ENCODE results near the gene WWC2. TPM values are rescaled to one million over a fixed set of nuclear protein-coding genes. Genes with fewer than 3 reads are reported as not detected.

WWC2 gene
- 25.0 TPM for polyA plus RNA-seq (2013, experiment 1 of 2; ENCODE audit: insufficient read length)
- polyA plus RNA-seq (2013, experiment 2 of 2; ENCODE audit: insufficient read length): 31.5 TPM

DNA sequence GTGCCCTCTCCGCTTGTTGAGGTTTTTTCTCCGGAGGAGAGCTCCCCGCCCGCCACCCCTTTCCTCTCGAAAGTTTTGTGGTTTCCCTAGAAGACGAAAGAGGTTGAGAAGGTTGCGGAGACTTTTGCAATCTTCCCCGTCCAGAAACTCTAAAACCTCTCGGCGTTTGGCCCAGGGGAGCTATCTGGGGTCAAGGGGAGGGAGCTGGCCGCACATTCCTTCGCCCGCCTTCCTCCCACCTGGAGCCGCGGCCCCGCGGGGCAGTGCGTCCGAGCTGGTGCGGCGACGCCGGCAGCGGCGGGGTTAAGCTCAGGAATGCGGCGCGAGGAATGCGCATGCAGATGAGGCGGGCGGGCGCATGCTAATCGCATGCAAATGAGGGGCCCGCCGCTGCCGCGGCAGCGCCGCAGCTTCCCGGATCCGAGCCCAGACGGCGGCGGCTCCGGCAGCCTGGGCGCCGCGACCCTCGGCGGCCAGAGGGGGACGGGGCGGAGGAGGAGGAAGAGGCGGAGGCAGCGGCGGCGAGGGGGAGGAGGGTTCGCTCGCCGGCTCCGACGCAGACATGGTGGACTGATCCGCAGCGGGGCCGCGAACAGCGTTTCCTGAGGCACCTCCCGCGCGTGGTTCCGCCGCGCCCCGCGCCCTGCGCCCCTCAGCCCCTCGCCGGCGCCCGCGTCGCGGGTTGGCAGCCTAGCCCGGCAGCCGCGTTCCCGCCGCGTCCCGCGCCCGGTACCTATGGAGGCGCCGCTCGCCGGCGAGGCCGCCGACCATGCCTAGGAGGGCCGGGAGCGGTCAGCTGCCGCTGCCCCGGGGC is at the start of gene WWC2:
WWC2 (plus strand) TSS at position 535 of the 814 bp plus-strand sequence; CDS start at position 770, 235 bp downstream.
- DNase-seq: peak; percentile 95

DNA sequence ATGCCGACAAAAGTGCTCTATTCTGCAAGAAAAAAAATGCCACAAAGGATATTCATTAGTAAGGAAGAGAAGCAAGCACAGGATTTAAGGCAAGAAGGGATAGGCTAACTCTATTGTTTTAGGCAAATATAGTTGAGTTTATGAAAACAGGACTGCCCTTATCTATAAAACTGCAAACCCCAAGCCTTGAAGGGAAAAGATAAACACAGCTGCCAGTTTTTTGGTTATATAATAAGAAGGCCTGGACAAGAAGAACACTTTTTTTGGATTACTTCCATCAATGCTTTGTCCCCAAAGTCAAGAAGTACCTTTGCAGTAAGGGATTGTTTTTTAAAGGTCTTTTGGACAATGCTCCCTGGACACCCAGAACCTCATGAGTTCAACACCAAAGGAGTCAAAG is 45.4 kb upstream of the WWC2 start:
- DNase-seq: no peak

DNA sequence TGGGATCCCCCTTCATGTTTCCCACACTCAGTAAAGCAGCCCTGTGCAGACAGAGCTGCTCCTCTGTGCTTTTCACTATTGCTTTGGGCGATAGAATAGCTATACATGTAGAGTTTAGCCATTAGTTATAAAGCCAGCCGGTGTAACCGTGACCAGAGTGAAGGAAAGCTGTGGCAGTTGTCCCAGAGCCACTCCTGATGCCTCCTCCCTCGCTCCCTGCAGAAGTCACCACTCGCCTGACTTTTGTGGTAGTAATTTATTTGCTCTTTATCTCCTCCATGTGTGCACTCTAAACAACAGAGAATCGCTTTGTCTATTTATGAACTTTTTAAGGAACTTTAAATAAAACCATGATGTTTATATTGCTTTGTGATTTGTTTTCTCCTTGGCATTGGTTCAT is 41.8 kb upstream of the WWC2 start:
- DNase-seq: no peak

DNA sequence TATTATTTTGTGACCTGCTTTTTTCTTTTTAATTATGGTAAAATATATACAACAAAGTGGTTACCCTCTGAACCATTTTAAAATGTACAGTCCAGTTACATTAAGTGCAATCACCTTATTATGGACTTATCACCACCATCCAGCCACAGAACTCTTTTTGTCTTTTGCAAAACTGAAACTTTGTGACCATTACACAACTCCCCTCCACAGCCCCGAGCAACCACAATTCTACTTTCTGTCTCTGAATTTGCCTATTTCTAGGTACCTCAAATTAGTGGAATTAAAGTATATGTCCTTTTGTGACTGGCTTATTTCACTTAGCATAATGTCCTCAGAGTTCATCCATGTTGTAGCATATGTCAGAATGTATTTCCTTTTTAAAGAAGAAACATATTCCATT is 39.3 kb upstream of the WWC2 start:
- no peak for DNase-seq

DNA sequence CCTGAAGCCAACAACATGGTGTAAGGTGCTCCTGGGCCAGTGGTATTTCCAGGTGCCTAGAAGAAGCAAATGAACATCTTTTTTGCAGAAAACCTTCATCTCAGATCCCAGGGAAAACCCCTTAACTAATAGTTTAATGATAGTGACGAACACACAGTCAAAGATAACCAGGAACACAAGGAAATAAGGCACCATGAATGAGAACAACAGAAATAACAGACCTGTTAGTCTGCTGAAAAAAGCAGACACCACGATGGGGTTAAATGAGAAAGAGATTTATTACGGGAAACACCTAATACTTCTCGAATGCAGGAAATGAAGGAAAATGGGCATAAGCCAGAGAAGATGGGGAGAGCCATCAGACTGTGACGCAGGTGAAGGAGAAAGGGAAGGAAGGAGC is 30.6 kb upstream of the WWC2 start:
- DNase-seq: no peak

DNA sequence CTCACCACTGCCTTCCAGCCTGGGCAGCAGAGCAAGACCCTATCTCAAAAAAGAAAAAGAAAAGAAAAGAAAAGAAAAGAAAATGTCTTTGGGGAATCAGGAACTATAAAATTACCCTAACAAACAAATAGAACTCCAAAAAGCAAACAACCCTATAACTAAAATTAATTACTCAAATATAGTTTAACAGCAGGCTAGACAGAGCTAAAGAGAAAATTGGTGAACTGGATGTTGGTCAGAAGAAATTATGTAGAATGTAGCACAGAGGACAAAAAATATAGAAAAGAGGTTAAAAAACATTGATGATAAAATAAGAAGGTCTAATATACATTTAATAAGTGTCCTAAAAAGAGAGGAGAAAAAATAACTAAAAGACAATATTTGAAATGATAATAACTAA is 27.8 kb upstream of the WWC2 start:
- DNase-seq: no peak

DNA sequence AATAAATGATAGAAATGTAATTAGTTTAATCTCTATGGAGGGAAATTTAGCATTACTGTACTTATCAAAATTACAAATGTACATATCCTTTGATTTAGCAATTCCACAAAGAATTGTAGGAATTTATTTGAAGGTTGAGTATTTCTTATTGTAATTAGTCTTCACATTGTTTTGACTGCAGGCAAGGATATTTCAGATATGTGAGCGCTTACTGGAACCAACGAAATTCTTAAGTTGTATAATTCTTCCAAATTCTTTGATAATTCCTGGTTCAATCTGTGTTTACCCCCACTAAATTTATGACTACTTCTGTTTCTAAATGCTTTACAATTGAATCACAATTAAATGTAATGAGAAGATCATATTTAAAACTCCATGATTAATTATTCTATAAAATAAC is 26.9 kb upstream of the WWC2 start:
- DNase-seq: no peak

DNA sequence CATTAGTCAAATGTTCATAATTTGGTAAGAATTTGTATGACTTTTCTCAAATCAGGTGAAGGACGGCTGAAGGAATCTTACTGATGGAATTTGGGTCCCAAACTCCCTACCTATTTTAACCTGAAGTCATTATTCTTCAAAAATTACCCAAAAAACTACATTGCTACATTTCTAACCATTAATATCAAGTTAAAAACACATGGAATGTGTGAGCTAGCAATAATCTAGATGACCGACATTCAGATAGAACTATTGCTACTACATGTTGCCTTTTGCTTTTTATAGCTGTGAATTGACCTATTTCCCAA is 25.3 kb upstream of the WWC2 start:
- DNase-seq: no peak

DNA sequence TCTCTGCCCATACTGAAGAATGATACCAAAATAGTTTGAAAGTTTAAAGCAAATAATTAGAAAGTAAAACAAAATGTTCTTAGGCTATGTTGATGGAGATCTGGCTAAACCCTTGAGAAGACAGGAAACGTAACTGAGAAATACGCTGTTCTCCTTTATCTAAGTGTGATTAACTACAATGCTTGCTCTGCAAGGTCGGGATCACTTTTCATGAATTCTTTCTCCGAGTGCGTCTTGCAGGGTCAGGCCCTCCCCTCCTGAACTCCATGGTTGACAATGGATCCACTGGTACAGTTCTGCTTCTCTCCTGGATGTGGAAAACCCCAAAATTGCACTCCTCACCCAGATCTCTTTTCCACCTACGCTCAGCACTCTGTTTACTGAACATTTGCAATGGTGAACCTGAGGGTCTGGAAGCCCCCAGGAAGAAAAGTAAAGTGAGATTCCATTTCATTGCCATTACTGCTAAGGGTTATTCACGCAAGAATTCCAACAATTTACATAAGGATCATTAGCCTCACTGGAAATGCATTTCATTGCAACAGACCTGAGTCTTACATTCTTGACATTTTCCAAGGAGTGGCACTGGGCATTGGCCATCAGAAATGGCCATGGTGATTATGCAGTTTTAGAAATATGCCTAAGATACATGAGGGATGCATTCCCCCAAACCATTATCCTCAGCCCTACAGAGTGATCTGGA is 24.6 kb upstream of the WWC2 start:
- DNase-seq: peak; percentile 68

DNA sequence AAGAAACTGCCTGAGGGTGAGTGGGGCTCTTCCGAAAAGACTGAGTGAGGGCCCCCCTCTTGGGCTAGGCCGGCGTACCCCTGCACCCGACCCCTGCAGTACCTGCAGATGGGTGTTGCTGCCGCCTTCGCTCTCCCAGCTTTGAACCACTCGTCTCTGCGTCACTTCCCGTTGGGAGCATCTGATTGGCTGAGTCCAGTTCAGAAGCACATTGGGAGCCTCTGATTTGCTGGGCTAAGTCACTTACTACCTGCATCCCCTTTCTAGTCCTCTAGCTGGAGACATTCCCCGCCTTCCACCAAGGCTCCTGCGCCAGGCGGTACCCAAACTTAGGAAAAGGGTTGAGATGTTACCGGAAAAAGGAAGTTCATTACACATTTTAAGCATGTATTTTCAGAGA is 20.4 kb upstream of the WWC2 start:
- DNase-seq: no peak

DNA sequence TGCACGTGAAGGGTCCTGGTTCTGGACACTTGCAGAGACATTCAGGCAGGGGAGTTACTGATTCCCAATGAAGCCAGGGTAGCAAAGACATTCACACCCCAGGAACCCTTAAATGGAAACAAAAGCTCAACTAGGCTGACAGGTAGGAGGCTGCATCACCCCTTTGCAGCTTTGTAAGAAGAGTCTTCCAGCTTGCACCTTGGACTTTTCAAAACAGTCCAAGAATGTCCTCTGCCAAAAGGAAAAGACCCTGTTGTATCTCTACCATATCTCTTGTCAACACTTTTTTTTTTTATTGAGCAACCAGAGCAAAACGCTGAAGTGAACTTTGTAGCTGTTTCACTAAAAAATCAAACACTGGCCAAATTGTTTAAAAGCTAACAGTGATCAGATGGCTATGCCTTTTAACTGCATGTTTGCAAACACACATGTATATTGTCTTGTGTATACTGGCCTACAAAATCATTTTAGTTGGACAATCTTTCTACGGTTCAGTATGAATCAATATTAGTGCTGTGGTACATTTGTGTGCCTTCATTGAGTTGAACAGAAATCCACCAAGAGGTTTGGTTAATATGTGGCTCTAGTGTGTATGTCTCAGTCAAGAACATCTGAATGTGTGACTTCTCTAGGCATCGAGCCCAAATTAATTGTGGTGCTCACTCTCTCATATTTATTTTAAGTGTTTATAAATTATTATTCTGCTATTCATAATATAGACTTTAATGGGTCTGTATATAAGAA is 18.5 kb upstream of the WWC2 start:
- no peak for DNase-seq

DNA sequence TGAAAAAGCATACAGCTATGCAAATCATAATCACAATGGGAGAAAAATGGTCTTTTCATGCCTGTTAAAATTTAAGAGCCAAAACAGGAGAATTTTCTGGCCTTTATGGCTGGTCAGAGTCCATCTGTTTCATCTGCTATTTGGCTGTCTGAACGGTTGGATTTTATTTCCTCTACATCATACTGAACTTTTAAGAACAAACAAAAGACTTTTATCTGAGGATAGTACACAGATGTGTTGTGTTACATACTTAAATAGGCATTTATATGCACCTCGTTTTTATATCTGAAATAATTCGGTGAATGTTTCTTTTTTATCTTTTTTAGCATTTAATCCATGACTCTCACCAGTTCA is 18.0 kb upstream of the WWC2 start:
- DNase-seq: no peak

DNA sequence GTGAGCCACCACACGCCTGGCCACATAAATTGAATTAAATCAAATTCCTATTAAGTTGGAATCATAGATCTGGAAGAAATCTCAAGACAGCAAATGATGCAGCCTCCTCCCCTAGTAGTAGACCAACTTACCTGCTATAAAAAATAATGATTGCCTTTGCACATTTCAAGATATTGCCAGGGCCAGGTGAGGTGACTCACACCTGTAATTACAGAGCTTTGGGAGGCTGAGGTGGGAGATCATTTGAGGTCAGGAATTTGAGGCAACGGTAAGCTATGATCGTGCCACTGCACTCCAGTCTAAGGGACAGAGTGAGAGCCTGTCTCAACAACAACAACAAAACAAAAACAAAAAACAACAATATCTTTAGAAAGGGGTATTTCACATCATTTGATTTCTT is 17.0 kb upstream of the WWC2 start:
- no peak for DNase-seq

DNA sequence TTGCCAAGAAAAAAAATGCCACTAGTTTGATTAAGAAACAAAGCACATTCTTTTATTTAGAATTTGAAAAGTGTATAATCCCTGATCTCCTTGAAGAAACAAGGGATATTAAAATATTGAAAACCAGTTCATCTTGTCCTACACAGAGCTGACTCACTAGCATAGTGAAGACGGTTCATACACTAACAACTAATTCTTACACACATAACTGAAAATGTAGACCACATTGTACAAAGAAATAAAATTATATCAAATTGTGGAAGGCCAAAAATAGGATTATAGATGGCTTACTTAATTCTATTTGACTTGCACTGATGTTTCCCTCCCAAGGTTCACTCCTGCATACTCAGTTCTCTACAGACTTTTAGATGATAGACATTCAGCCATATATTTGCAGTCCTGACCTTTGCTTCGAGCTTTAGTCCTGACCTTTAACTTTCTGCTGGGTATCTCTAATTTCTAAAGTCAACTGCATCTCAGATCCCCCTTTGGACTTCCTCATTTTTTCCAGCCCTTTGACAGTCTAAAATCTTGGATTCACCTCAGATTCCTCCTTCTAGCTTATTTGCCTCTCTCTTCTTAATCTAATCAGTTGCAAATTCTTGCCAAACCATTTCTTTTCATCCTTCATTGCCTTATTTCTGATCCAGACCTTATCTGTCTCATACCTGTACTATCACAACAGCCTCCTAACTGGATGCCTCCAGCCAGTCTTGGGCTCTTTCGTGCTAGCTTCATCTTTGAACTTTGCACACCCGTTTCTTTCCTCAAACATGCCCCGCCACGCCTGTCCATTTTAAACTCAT is 4.5 kb upstream of the WWC2 start:
- no peak for DNase-seq

DNA sequence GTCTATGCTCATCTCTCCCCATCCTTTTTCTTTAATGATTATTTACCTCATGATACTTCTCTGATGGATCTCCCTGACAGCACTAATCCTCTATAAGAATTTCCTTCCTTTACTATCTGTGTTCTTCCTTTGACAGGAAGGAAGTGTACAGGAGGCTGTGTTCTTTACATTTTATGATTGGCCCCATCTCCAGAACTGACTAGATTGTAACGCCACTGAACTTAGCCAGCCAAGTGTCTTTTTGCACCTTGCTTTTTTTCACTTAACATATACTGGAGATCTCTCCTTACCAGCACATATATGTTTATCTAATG is 3.9 kb upstream of the WWC2 start:
- DNase-seq: no peak

DNA sequence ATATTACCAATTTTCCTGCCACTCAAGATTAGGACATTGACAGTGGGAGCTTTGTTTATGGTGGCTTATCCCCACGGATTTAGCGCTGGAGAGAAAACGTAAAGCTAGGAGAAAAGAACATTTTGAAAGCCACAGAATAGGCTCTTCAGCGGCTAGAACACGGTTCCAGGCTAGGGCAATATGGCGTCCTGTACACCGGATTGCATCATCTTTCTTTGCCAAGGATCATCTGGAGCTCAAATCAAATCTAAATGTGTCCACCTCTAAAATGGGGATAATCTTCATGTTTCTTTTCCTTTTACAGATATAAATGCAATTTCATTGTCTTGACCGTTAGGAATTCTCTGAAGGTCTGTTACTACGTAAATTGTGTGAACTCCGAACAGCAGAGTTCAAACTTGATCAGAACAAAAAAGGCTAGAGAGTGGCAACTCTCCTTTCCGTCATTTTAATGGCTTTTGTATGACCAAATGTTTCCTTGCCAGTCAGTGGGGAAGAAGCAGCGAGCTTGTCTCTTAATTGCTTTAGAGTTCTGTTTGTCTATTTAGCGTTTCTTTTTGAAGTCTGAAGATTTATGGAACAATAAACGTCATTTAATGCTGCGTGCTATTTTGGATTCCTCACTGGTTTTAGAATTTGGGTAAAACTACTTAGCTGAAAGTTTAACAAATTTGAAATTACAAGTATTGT is 2.6 kb upstream of the WWC2 start:
- no peak for DNase-seq

DNA sequence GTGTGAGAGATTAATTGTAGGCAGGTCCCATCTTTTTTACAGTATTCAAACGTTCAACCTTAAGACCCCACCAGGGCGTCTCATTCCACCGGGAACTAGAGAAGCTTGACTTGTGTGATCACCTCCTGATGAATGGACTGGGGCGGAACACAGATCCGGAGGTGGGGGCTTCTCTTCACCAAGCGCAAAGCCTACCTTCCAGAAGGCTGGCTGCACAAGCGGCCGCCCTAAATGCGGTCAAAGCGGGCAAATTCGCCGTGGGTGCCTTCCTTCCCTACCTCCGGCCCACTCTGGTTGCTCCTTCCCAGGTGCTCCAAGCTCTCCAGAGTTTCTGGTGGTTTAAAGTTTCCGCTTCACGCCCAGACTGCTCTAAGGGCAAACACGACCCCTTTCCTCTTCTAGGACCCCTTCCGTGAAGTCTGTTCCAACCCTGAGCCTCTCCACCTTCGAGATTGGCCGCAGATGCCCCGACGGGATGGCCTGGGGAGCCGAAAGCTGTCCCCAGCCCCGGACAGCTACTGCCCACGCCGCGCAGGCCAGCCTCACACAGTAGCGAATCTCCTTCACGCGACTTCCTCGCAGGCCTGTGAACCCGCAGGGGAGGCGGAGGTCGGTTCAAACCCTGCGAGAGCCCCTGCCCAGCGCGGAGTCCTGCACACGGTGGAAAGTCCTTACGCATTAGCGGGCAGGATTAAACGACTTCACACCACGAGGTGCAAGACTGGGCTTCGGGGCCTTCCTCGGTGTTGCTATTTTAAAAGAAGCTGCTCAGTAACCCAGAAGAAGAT is 1.6 kb upstream of the WWC2 start:
- no peak for DNase-seq

DNA sequence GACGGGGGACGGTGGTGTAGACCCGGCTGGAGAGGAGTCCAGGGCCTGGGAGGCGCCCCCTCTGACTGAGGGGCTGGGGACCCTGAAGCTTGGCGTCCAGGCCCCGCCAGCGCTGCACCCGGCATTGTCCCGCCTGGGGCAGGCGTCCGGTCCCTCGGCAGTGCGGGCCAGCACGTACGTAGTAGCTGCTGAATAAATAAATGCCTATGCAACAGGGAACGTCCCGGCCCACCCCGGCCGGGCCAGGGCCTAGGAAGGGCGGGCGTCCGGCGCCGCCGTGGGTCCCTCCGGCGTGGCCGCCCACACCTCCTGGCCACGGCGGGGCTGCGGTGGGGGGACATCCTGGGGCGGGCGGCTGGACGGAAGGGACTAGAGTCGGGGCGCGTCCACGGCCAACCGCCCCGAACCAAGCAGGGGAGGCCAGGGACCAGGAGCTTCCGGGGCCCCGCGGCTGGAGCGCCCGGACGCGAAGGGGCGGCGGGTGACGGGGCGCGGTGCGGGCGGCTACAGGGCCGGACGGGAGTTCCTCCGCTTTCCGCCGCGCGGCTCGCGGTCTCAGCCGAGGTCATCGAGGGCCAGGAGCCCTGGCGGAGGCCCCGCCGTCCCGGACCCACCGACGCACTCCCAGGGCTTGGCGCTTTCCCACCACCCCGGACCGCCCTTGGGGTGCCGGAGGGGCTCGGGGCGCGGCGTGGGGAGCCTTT is 886 bp upstream of the WWC2 start:
- peak; percentile 70 for DNase-seq

DNA sequence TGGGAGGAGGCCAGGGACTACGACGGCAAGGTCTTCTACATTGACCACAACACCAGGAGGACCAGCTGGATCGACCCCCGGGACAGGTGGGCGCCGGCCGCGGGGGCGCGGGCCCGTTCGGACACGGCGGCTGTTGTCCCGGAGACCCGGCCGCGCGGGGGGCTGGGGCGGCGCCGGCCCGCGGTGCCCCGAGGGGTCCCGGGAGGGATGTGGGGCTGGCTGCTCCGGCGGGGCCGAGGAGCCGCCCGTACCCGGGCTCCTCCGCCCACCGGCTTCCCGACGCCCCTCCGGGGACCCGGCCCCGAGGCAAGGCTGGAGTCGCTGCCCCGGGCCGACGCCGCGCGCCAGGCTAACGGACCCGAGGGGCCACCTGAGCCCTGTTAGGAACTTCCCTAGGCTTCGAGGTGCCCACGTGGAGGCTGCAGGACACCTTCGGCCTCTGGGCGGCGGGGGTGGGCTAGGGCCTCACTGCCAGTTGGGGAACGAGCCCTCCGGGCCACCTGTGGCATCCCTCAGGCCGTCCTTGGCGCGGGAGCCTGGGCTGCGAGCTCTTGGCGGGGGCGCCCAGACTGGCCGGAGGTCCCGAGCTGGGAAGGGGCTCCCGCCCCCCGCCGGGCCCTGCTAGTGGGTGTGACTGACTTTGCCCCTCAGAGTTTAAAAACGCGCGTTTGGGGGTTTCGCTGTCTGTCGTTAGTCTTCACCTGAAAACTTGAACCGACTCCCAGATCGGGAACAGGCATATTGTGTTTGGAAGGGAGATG is 660 bp downstream of the WWC2 start:
- peak; percentile 19 for DNase-seq

DNA sequence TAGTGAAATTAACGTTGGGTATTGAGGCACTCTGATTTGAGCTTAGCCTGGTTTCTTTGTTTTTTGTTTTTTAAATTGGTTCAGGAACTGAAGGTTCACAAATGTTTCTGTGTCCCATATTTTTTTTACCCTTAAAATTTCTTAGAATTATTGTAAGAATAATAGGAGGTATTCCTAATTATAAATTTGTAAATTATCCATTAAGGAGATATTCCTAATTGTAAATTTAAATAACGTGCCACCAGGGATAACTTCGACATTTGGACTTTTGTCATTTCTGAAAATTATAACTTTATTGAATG is 1.2 kb downstream of the WWC2 start:
- no peak for DNase-seq

Measured in fibroblast of skin of back (primary cell).